Natural killer cell (primary cell): ENCODE measurements around the gene CLDN10. TPM values are rescaled to one million over a fixed set of nuclear protein-coding genes. Genes with fewer than 3 reads are reported as not detected.
A peak's percentile ranks its signal among the peaks of the same experiment; 100 is the strongest.

Experiments used
- ATAC-seq, 3 donors: fragments of 150-1000 bp in 2 of 3; fragments of 200-7000 bp in 1 of 3; cut with Tn5 transposase; 1 replicate in 1 of 3; 2 replicates in 2 of 3; pipeline ENCODE4 v1.10.0; 2021; ENCODE audit warnings: mild to moderate bottlenecking in 2 of 3, moderate library complexity in 2 of 3
- DNase-seq, 2 donors: peaks; one replicate each; pipeline versions ENCODE4 v3.0.0 to v3.0.0-alpha.2; 2013 to 2021; ENCODE audit warnings: mixed read lengths in 1 of 2
- H3K27ac ChIP-seq: one replicate; pipeline ENCODE4 v1.5.1; 2013; ENCODE audit warnings: mild to moderate bottlenecking, low read length
- H3K27me3 ChIP-seq: one replicate; pipeline ENCODE4 v1.6.1; 2013; ENCODE audit warnings: low read length; ENCODE audit not compliant: control insufficient read depth, insufficient read depth
- H3K36me3 ChIP-seq: one replicate; pipeline ENCODE4 v1.6.1; 2013; ENCODE audit warnings: low read length; ENCODE audit not compliant: control insufficient read depth, insufficient read depth
- H3K4me1 ChIP-seq: one replicate; pipeline ENCODE4 v1.6.1; 2013; ENCODE audit warnings: low read length; ENCODE audit not compliant: control insufficient read depth, insufficient read depth
- H3K4me3 ChIP-seq: one replicate; pipeline ENCODE4 v1.5.1; 2013; ENCODE audit warnings: low read length
- H3K9me3 ChIP-seq: one replicate; pipeline ENCODE4 v1.6.1; 2013; ENCODE audit warnings: low read length; ENCODE audit not compliant: control insufficient read depth, insufficient read depth
- H3K27ac Mint-ChIP-seq, 2 donors: one replicate each; pipeline ENCODE4 v1.8.0; 2022; ENCODE audit warnings: mild to moderate bottlenecking in 2 of 2, mixed read lengths in 2 of 2, moderate library complexity in 1 of 2
- H3K27me3 Mint-ChIP-seq, 2 donors: one replicate each; pipeline ENCODE4 v1.8.0; 2022; ENCODE audit warnings: low read depth in 2 of 2, mixed read lengths in 2 of 2
- H3K36me3 Mint-ChIP-seq: one replicate; pipeline ENCODE4 v1.8.0; 2022; ENCODE audit warnings: mixed read lengths
- H3K4me1 Mint-ChIP-seq, 2 donors: one replicate each; pipeline ENCODE4 v1.8.0; 2022; ENCODE audit warnings: mixed read lengths in 2 of 2
- H3K4me3 Mint-ChIP-seq: one replicate; pipeline ENCODE4 v1.8.0; 2022; ENCODE audit warnings: mild to moderate bottlenecking, moderate library complexity, mixed read lengths
- H3K9me3 Mint-ChIP-seq, 2 donors: one replicate each; pipeline ENCODE4 v1.8.0; 2022; ENCODE audit warnings: mixed read lengths in 2 of 2
- WGBS: methylation state at CpG from one replicate; pipeline ENCODE4 v1.1.7; 2013; ENCODE audit warnings: missing lambda C conversion rate; ENCODE audit not compliant: insufficient coverage; 5-methylcytosine and 5-hydroxymethylcytosine counted together
- intact Hi-C: fragments of 100-400 bp; cut with micrococcal nuclease; formaldehyde crosslinking; loops from one replicate; pipeline ENCODE4 v1.14.2; 2022
- total RNA-seq, 4 donors: library from RNA; stranded (reverse); fragments of 120-200 nt in 1 of 4; gene quantifications; one replicate each; pipeline versions ENCODE4 v1.2.3 to v1.2.4, GENCODE V29; 2013 to 2022
- TF ChIP-seq, protein P1 (sequence below): fragments of 200-600 bp; IDR thresholded peaks from one replicate; pipeline ENCODE4 v1.8.0; 2022; ENCODE audit warnings: antibody characterized with exemption

Gene CLDN10
- total RNA-seq, 3 donors from 2014 or later (not counting 1 experiment from before 2014, with no cell fraction given) = not detected

GRCh38 chr13:95552208-95552538 is 347 bp upstream of the CLDN10 start:
- TF ChIP-seq, protein P1, sequence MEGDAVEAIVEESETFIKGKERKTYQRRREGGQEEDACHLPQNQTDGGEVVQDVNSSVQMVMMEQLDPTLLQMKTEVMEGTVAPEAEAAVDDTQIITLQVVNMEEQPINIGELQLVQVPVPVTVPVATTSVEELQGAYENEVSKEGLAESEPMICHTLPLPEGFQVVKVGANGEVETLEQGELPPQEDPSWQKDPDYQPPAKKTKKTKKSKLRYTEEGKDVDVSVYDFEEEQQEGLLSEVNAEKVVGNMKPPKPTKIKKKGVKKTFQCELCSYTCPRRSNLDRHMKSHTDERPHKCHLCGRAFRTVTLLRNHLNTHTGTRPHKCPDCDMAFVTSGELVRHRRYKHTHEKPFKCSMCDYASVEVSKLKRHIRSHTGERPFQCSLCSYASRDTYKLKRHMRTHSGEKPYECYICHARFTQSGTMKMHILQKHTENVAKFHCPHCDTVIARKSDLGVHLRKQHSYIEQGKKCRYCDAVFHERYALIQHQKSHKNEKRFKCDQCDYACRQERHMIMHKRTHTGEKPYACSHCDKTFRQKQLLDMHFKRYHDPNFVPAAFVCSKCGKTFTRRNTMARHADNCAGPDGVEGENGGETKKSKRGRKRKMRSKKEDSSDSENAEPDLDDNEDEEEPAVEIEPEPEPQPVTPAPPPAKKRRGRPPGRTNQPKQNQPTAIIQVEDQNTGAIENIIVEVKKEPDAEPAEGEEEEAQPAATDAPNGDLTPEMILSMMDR = no peak
- H3K9me3 ChIP-seq = no peaks in the 10 kb centered on the region
- no peaks in the 10 kb centered on the region for H3K36me3 Mint-ChIP-seq
- peaks cover 25% of the 10 kb centered on the region for H3K27me3 ChIP-seq
- no peak overlapping the region for H3K4me3 Mint-ChIP-seq
- peaks cover 0 to 5% of the 10 kb centered on the region in 2 donors for H3K4me1 Mint-ChIP-seq
- H3K27ac Mint-ChIP-seq = no peak overlapping the region
- no peaks in the 10 kb centered on the region for H3K36me3 ChIP-seq
- intact Hi-C loops = no loop called here
- H3K4me3 ChIP-seq = no peak overlapping the region
- no peaks in the 10 kb centered on the region for H3K9me3 Mint-ChIP-seq
- H3K4me1 ChIP-seq = peaks cover 12% of the 10 kb centered on the region
- ATAC-seq = no peak
- 17% methylated on average over 17 of the region's 17 CpGs for WGBS
- no peak for DNase-seq
- H3K27ac ChIP-seq = no peak overlapping the region
- peaks cover 40 to 60% of the 10 kb centered on the region in 2 donors for H3K27me3 Mint-ChIP-seq

- H3K27me3 Mint-ChIP-seq = peaks cover 39 to 51% of the 10 kb centered on the region in 2 donors
- no peaks in the 10 kb centered on the region for H3K36me3 ChIP-seq
- TF ChIP-seq, protein P1 = no peak
- H3K9me3 ChIP-seq = no peaks in the 10 kb centered on the region
- no peaks in the 10 kb centered on the region for H3K36me3 Mint-ChIP-seq
- intact Hi-C loops = no loop called here
- H3K4me1 Mint-ChIP-seq = peaks cover 0 to 5% of the 10 kb centered on the region in 2 donors
- H3K27ac Mint-ChIP-seq = no peak overlapping the region
- ATAC-seq (no peak), DNase-seq (no peak)
- H3K9me3 Mint-ChIP-seq = no peaks in the 10 kb centered on the region
- H3K4me3 Mint-ChIP-seq = peak overlapping the region; percentile 2
- H3K27me3 ChIP-seq = peaks cover 25% of the 10 kb centered on the region
- WGBS = 9% methylated on average over 28 of the region's 29 CpGs
- H3K4me1 ChIP-seq = peaks cover 12% of the 10 kb centered on the region
- no peak overlapping the region for H3K27ac ChIP-seq
- H3K4me3 ChIP-seq = no peak overlapping the region
Measured at GRCh38 chr13:95553581-95554385, 1.3 kb downstream of the CLDN10 start.

DNA sequence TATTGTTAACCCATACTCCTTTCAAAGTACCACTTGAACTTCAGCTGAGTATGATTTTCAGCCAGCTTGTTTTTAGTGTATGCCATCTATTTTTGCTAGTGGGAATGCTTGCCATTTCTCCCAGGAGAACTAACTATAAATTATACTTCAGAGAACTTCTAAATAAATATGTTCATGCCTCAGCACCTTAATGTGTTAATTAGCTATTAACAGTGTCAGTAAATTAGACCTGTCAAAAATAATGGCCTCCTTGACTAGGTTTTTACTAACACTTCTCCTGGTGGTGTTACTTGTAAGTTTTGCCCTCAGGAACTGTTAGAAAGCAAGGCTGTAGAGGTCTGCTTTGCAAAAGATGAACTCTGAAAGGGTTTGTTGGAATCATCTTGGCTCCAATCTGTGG is 4.5 kb downstream of the CLDN10 start:
- peaks cover 19 to 27% of the 10 kb centered on the region in 2 donors for H3K27me3 Mint-ChIP-seq
- intact Hi-C loops = no loop called here
- H3K4me1 Mint-ChIP-seq = peaks cover 0 to 5% of the 10 kb centered on the region in 2 donors

More for the DNA sequence above, 4.5 kb downstream of the CLDN10 start:
- Histone ChIP-seq H3K9me3 (no peaks in the 10 kb centered on the region), H3K4me1 (peaks cover 12% of the 10 kb centered on the region), H3K27me3 (peaks cover 23% of the 10 kb centered on the region), H3K27ac (no peak overlapping the region), H3K36me3 (no peaks in the 10 kb centered on the region), H3K4me3 (no peak overlapping the region)
- ATAC-seq (no peak), DNase-seq (no peak)
- no peaks in the 10 kb centered on the region for H3K9me3 Mint-ChIP-seq
- no peak overlapping the region for H3K27ac Mint-ChIP-seq
- no peaks in the 10 kb centered on the region for H3K36me3 Mint-ChIP-seq
- H3K4me3 Mint-ChIP-seq = no peak overlapping the region
- TF ChIP-seq, protein P1 = no peak
